ENCODE measurements around the gene DNAH14.
"Not testable (repeated sequence)": the region's sequence is repeated elsewhere in the genome, so short reads cannot be mapped to it uniquely, and the experiment has no call there.

The DNAH14 gene

DNA sequence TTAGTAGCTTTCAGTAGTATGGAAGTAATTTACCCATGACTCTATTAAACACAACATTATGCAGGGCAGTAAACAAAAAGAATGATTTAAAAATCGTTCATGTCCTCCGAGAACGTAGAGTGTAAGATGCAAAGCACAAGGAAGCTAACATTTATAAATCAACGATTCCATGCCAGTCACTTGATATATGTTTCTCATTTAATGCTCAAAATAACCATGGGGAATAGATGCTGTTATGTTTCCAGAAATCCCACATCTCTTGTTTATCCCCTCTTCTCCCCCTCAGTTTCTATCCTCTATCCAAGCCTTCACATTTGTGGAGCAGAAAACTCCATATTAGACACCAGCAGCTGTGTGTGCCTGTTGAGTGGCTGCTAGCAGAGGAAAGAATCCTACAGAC lies 445.5 kb downstream of the DNAH14 start:
- FAIRE-seq: no peak
- DNase-seq (ENCODE audit: insufficient read length, low spot score): no peak

DNA sequence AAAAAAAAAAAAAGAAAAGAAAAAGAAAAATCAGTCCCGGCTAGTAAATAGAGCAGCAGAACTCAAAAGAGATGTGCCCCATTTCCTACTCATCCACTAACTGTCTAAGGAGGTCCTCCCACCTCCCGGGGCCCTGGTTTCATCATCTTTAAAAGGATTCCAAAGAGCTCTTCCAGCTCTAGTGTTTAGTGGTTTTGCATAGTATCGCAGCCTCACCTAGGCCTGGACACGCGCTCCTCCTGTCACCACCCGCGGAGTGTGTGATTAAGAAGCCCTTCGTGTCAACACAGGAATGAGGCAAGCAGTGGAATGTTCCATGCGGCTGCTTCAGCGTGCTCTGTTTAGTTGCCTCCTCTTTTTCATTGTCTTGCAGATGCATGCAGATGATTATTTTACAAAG lies 449.4 kb downstream of the DNAH14 start:
- DNase-seq (ENCODE audit: insufficient read length, low spot score): no peak
- FAIRE-seq: no peak

DNA sequence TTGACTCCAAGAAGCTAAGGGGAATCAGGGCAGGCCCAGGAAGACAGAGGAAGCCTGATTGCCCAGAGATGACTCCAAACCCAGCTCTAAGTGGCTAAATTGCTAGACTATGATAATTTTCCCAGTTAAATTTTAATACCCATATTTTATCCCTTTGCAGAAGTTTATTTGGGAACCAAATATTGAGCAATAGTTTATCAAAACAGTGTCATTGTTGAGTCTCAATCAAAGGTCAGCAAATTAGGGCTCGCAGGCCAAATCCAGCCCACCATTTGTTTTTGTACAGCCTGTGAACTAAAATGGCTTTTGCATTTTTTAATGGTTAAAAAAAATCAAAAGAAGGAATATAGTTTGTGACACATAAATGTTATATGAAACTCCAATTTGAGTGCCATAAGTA lies 451.2 kb downstream of the DNAH14 start:
- DNase-seq (ENCODE audit: insufficient read length, low spot score) (no peak), FAIRE-seq (no peak)

DNA sequence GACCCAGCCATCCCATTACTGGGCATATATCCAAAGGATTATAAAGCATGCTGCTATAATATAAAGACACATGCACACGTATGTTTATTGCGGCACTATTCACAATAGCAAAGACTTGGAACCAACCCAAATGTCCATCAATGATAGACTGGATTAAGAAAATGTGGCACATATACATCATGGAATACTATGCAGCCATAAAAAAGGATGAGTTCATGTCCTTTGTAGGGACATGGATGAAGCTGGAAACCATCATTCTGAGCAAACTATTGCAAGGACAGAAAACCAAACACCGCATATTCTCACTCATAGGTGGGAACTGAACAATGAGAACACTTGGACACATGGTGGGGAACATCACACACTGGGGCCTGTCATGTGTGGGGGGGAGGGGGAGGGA lies 457.4 kb downstream of the DNAH14 start:
- FAIRE-seq; DNase-seq (ENCODE audit: insufficient read length, low spot score): not testable (repeated sequence)

DNA sequence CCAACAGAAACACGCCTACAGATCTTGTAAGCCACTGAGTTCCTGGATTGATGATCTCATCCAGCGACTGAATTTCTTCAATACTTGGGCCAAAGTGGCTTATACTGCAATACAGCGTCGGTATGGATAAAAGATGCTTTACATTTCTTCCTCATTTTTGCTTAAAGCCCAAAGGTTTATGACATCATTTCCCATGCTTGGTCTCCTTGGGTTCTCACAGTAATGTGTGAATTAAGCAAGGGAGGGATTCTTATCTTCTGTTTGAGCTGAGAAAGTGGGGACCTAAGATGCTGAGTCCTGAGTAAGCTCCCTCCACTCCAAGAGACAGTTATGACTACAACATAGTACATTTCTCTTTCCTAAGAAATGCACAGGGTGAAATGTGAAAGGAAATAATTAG lies 458.9 kb downstream of the DNAH14 start:
- FAIRE-seq: no peak
- no peak for DNase-seq (ENCODE audit: insufficient read length, low spot score)

DNA sequence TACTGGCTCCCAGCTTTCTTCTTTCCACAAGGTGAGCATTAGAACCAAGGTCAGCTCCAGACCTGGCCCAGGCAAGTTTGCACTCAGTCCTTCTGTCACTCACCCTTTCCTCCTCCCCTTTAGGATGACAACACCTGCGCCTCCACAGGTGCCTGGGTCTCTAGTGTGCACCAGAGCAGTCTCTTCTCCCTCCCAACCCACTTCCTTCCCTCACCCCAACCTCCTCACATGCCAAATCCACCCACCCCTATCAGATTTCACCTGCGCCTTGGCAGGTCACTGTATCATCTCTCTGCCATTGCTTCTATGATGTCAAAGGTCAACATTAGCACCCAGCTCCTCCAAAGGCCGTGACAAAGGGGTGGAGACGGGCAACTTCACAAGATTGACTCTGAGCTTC lies 460.4 kb downstream of the DNAH14 start:
- no peak for DNase-seq (ENCODE audit: insufficient read length, low spot score)

DNA sequence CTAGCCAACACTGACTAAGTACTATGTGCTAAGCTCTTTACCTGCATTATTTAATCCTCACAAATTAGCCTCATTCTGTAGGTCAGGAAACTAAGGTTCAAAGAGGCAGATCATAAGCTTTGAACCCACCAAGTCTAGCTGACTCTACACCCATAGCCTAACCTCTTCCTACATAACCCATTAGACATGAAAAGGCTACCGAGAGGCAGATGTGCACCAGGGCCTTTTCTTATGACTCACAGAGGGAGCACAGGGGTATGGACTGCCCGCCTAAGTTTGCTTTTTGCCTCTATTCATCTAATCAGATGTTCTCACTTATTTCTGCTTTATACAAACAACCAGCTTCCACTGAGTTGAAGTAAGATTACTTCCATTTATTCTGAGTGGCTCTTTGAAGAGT lies 466.9 kb downstream of the DNAH14 start:
- FAIRE-seq (no peak), DNase-seq (ENCODE audit: insufficient read length, low spot score) (no peak)

More for the DNA sequence above, 460.4 kb downstream of the DNAH14 start:
- FAIRE-seq: no peak

DNA sequence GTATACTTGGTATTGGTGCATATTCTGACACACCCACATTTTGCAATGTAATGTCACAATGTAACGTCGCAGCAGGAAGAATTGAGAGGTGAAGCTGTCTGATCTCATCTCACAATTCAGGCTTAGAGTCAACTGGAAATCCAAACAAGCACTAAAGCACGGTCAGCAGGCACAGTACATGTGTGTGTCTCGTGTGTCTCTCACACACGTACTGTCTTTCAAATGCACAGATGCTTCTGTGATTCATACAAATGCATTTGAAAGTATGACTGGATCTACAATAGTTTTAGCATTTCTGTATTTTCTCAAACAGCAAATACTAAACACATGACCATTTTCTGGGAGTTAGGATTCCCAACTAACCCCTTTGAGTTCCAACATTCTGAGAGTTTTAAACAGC lies 471.5 kb downstream of the DNAH14 start:
- FAIRE-seq (no peak), DNase-seq (ENCODE audit: insufficient read length, low spot score) (no peak)

DNA sequence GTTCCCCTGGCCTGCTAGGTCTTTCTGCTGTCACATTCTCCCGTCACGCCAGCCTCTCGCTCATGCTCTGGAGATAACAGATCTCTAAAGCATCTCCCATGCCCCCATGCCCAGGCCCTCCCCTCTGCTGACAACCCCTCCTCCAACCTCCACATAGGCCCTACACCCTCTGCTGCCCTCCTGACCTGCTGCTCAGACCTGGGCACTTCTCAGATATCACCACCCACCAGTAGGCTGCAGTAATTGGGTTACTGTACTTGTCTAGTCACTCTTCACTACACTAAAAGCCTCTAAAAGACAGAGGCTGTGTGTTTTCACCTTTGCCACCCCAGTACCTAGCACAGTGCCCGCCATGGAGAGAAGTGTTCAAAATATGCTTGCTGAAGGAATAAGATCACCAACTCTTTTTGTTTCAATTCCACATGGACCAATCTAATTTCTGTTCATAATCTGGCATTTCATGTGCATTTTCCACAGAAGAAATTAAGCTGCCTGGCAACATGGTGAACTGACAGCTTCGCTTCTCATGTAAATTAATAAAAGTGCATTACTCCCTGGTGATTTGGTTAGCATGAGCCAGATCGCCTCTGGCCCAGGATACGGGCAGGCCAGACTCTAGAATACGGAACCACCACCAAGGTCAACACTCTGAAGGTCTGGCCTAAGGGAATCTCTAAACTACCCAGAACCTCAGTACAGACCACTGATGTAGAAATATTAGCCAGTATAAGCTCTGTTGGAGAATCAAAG lies 477.7 kb downstream of the DNAH14 start:
- DNase-seq (ENCODE audit: insufficient read length, low spot score) (no peak), FAIRE-seq (no peak)

DNA sequence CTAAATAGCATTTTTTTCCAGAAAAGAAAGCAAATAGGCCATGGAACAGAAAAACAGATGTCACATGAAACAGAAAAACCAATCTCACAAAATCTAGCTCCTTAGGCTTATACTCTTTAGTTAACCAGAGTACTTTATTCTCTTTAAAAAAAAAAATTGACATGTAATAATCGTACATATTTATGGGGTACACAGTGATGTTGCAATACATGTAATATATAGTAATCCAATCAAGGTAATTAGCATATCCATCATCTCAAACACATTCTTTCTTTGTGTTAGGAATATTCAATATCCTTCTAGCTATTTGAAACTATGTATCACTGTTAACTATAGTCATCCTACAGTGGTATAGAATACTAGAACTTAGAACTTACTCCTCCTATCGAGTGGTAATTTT lies 478.3 kb downstream of the DNAH14 start:
- DNase-seq (ENCODE audit: insufficient read length, low spot score): no peak
- no peak for FAIRE-seq

DNA sequence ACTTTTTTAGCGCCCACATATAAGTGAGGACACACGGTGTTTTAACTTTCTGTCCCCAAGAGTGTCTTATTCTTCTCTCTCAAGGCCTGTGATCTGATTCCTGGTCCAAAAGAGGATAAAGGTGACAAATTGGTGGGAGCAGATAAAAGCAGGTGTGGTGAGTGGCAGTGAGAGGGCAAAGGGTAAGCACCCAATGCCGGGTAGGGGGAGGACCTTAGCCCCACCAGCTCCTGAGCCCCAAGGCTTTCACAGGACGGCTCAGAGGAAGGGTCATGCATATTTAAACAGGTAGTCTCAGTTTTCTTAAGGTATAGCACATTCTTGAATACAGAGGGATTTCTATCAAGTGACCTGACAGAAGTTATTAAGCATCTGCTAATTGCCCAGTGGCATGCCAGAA lies 478.8 kb downstream of the DNAH14 start:
- FAIRE-seq (no peak), DNase-seq (ENCODE audit: insufficient read length, low spot score) (no peak)

DNA sequence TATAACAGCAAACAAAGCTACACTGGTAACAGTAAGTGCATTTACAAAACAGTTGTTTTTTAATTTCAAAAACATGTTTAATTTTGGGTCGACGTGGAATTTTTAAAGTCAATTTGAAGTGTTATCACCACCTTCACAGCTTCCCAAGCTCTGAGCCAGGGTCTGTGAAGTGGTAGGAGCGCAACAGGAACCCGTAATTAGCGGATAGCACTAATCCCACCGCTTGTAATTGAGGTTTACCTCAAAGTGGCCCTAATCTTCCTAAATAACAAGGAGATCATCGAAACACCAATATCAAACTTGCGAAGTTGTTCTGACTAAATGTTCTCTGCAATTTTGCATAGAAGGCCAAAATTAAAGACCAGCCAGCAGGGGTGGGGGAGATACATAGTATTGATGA lies 479.6 kb downstream of the DNAH14 start:
- DNase-seq (ENCODE audit: insufficient read length, low spot score) (no peak), FAIRE-seq (no peak)

DNA sequence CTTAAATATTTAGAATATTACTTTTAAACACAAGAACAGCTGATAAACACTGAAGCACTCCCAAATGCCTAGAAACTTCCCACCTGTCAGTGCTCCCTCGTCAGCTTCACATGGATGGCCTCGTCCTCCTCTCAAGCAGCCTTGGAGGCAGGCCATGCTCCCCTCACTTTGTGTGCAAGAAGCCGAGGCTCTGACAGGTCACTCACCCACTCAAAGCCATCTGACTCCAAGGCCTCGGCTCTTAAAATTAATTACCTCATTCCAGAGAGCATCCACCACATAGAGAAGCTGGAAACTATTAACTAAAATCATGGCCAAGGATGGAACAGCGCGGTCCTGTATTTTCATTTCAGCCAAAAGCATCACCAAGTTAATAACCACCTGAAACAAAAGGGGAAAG lies 480.6 kb downstream of the DNAH14 start:
- DNase-seq (ENCODE audit: insufficient read length, low spot score) (no peak), FAIRE-seq (no peak)

DNA sequence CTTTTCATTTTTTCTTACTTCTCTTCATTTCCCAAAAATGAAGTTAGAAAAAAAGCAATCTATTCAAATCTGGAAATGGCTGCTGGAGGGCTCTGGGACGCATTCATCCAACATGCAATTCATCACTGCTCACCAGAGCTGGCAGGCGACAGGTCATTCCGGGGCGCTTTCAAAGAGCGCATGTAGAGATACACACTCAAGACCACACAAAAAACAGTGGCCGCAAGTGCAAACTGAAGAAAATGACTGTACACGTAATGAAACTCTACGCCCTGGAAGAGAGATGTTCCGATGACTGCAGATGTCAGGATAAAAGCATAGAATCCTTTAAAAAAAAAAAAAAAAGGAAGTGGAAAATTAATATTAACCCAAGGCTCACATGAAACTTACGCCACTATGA lies 482.8 kb downstream of the DNAH14 start:
- FAIRE-seq (no peak), DNase-seq (ENCODE audit: insufficient read length, low spot score) (no peak)

DNA sequence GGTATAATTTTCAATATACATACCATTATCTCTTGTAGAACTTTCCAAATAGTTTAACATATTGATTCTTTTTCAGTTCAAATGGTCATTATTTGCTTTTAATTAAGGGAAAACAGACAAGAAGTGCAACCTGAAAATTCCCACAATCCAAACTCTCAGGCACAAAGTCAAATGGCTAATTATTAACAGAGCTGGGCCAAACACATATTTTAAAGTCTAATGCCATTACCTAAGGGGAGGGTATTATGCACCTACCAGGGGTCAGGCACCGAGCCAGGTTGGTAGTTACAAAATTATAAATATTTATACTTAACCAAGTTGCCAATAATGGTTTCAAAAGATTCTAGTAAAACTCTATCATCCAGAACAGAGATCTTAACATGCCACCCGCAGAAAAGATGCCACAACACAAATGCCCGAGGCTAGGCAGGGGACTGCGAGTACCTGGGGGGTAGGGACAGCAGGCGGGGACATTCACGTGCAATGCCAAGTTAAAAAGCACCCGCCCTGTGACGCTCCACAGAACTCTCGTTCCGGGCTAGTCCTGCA lies 483.4 kb downstream of the DNAH14 start:
- FAIRE-seq (no peak), DNase-seq (ENCODE audit: insufficient read length, low spot score) (no peak)

DNA sequence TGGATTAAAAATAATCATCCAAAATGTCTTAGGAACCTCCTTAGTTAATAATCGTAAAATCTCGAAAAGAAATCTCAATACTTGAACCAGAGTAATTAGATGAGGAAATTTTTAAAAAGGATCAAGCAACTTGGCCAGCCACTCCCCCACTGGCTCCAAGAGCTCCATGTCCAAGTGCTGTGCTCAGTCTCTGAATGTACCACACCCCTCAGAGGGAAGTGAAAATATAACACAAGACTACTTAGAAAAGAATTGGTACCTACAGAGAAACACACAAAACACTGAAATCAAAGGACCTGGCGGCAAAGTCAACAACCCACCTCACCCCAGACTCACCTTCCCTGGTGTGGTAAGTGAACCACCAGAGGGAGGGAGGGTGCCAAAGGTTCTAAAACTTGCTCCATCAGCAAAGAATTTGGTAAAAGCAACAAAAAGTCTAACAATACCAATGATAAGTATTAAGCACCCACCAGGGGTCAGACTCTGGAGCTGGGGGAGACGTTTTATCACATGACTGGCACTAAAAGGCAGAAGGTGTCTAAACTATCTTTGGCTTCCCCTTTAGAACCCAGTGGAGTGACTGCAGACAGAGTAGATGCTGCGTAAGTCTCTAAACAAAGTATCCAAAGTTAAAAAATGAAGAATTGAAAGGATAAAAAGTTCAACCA lies 484.4 kb downstream of the DNAH14 start:
- DNase-seq (ENCODE audit: insufficient read length, low spot score) (no peak), FAIRE-seq (no peak)

DNA sequence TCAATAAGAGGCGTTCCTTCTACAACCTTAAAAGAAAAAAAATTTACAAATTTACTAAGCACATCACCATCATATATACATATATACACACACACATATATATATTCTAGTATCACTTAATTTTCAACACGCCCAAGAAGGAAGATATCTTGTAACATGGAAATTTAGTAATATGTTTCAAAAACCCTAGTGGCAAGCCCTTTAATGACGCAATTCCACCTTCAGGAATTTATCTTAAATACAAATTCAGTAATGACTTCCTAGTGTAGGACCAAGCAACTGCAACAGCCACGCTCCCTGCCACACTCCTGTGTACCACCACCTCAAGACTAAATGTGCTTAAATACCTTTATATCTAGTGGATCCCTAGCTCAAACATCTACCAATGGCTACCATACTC lies 485.8 kb downstream of the DNAH14 start:
- no peak for FAIRE-seq

DNA sequence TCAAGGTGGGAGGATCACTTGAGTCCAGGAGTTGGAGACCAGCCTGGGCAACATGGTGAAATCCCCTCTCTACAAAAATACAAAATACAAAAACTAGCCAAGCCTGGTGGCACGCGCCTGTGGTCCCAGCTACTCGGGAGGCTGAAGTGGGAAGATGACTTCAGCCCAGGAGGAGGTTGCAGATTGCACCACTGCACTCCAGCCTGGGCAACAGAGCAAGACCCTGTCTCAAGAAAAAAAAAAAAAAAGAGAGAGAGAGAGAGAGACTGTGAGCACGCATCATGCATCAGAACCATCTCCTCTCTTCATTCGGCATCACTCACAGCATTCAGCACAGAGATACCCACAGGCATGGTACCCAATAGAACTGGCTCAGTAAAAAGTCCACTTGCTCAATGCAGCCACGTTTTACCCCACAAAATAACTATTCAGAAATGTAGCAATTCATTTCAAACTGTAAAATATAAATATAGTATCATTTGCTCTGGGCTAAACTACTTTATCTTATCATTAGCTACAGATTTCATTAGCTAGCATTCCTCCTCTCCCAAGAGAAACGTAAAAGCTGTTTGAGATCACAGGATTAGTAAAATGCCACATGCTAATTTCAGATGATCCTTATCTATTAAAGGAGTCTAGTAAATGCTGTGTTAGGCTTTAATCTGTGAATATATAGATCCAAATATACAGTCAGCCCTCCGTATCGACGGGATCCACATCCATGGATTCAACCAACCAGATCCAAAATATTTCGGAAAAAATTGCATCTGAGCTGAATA lies 486.7 kb downstream of the DNAH14 start:
- no peak for DNase-seq (ENCODE audit: insufficient read length, low spot score)
- no peak for FAIRE-seq

More for the DNA sequence above, 485.8 kb downstream of the DNAH14 start:
- no peak for DNase-seq (ENCODE audit: insufficient read length, low spot score)

DNA sequence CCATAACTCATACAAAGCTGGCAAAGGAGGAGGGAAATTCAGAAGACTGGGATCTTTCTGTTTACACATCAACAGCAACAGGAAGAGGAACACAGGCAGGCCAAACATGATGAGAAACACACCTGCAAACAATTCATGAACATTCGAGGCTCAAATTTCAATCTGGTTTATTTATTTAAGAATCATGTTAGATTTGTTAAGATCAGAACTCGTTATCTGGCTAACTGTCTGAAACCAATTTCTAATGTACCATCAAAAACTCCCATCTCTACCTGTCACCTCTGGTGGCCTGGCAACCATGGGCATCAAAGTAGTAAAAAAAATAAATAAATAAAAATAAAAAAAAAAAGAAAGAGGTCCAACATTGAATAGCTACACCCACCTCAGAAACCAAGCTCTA lies 488.6 kb downstream of the DNAH14 start:
- DNase-seq (ENCODE audit: insufficient read length, low spot score) (no peak), FAIRE-seq (no peak)

DNA sequence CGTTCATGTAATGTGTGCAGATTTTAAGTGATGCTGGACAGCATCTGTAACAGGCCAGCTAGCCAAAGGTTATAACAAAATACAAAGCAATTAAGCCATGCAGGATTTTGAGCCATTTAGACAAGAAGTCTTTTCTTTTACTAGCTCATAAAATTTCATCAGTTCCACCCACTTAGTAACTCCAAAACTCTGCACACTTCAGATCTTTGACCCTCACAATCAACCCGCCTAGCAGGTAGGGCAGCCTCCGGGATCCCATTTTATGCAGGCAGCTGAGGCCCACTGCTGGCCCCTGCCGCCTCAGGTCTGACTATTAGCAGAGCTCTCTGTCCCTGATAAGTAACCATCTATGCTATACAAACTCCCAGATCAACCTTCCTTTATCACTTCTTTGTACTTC lies 489.1 kb downstream of the DNAH14 start:
- DNase-seq (ENCODE audit: insufficient read length, low spot score) (no peak), FAIRE-seq (no peak)

DNA sequence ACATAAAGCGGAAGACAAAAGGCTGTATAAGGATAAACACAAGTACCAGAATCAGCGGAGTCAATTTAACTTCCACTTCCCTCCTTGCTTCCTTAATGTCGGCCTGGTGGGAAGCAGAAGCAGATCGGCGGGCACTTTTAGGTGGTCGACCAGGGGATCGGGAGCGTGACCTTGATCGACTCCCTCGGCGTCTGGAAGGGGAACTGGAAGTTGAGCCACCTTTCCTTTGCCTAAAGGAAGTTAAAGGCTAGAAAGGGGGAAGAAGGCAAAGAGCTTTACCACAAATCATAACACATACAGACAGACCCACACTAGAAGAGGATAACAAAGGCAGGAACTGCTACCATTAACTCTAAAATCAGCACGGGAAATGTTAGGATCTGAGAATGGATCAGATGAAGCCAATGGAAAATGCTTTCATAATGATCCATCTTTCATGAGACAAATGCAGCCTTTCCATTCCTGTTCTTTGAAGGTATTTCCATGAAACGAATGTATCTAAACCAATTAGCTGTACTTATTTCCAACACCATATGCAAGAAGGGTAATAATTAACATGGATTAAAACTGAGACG lies 492.6 kb downstream of the DNAH14 start:
- FAIRE-seq (no peak), DNase-seq (ENCODE audit: insufficient read length, low spot score) (no peak)

Data from HTR-8/SVneo (cell line).